ENCODE data around the gene PLTP.

- no peak for TF ChIP-seq POLR2A (IDR thresholded peaks at IDR 0.05)
- no peak for TF ChIP-seq CTCF (IDR thresholded peaks at IDR 0.05)
Observed at GRCh38 chr20:45894797-45895196, 17.2 kb downstream of the PLTP start.
